IMR-90 (cell line): ENCODE results near the gene WWC1. TPM values are rescaled to one million over a fixed set of nuclear protein-coding genes. Genes with fewer than 3 reads are reported as not detected.

Experiments
- ATAC-seq: fragments of 200-7000 bp; cut with Tn5 transposase; 2 replicates; pipeline ENCODE4 v1.9.1; 2020; ENCODE audit warnings: low read depth, mild to moderate bottlenecking, moderate library complexity
- BruUV-seq: library from RNA; stranded (reverse); fragments of 400-500 nt; replicated peaks from 2 replicates; lab custom pipeline; 2021; lab: Mats Ljungman, UMichigan
- CTCF ChIA-PET: fragments of 300-600 bp; formaldehyde crosslinking; extraction: SDS; loops from one replicate; lab custom pipeline; 2021; ENCODE audit warnings: antibody characterized with exemption; lab: Yijun Ruan, JAX
- POLR2A ChIA-PET: fragments of 300-600 bp; sonication (Branson Sonifier 250); formaldehyde crosslinking; loops from one replicate; lab custom pipeline; 2022; ENCODE audit warnings: antibody characterized with exemption; ENCODE audit not compliant: unreplicated experiment; lab: Charles Lee
- DNase-seq: peaks from one replicate; pipeline ENCODE4 v3.0.0; 2013
- H2AFZ ChIP-seq: replicated peaks from 2 replicates; pipeline ENCODE3; 2013; ENCODE audit warnings: low read length, mild to moderate bottlenecking; ENCODE audit not compliant: poor library complexity
- H2AK5ac ChIP-seq: 2 replicates; pipeline ENCODE4 v1.6.1; 2013; ENCODE audit warnings: low read depth, low read length, inconsistent platforms
- H2AK9ac ChIP-seq: replicated peaks from 2 replicates; pipeline ENCODE3; 2013; ENCODE audit warnings: mild to moderate bottlenecking, low read depth, low read length, moderate library complexity; ENCODE audit not compliant: poor library complexity
- H2BK120ac ChIP-seq: 2 replicates; pipeline ENCODE4 v1.6.1; 2013; ENCODE audit warnings: low read depth, low read length, inconsistent platforms
- H2BK15ac ChIP-seq: 3 replicates; pipeline ENCODE4 v1.6.1; 2013; ENCODE audit warnings: low read depth, low read length, inconsistent platforms
- H2BK20ac ChIP-seq: 2 replicates; pipeline ENCODE4 v1.6.1; 2013; ENCODE audit warnings: low read depth, mild to moderate bottlenecking, inconsistent platforms, low read length, moderate library complexity
- H2BK5ac ChIP-seq: 2 replicates; pipeline ENCODE4 v1.6.1; 2013; ENCODE audit warnings: mild to moderate bottlenecking, low read depth, low read length, inconsistent platforms; ENCODE audit not compliant: poor library complexity, severe bottlenecking
- H3K14ac ChIP-seq: replicated peaks from 2 replicates; pipeline ENCODE4 v1.6.1; 2013; ENCODE audit warnings: low read depth, low read length, inconsistent platforms
- H3K18ac ChIP-seq: 2 replicates; pipeline ENCODE4 v1.6.1; 2013; ENCODE audit warnings: low read depth, low read length, control low read depth
- H3K23ac ChIP-seq: 2 replicates; pipeline ENCODE4 v1.6.1; 2013; ENCODE audit warnings: low read depth, low read length, inconsistent platforms
- H3K27ac ChIP-seq: 2 replicates; pipeline ENCODE4 v1.5.1; 2013; ENCODE audit warnings: mild to moderate bottlenecking, control low read depth, low read length; ENCODE audit not compliant: insufficient read depth
- H3K27me3 ChIP-seq: 2 replicates; pipeline ENCODE4 v1.6.1; 2013; ENCODE audit warnings: low read length; ENCODE audit not compliant: control insufficient read depth, insufficient read depth
- H3K36me3 ChIP-seq: 2 replicates; pipeline ENCODE4 v1.6.1; 2013; ENCODE audit warnings: low read length, mixed read lengths; ENCODE audit not compliant: control insufficient read depth, insufficient read depth
- H3K4ac ChIP-seq: 2 replicates; pipeline ENCODE4 v1.6.1; 2013; ENCODE audit warnings: low read depth, low read length, inconsistent platforms
- H3K4me1 ChIP-seq: 2 replicates; pipeline ENCODE4 v1.6.1; 2013; ENCODE audit warnings: low read length, mixed read lengths; ENCODE audit not compliant: control insufficient read depth, insufficient read depth
- H3K4me2 ChIP-seq: 2 replicates; pipeline ENCODE4 v1.6.1; 2013; ENCODE audit warnings: low read depth, mild to moderate bottlenecking, control low read depth, low read length, moderate library complexity
- H3K4me3 ChIP-seq: 2 replicates; pipeline ENCODE4 v1.5.1; 2013; ENCODE audit warnings: low read depth, mild to moderate bottlenecking, control low read depth, low read length, moderate library complexity; ENCODE audit not compliant: insufficient read depth
- H3K56ac ChIP-seq: 2 replicates; pipeline ENCODE4 v1.6.1; 2013; ENCODE audit warnings: low read length, inconsistent platforms; ENCODE audit not compliant: insufficient read depth; ENCODE audit errors: extremely low read depth
- H3K79me1 ChIP-seq, 2 experiments: 2 replicates each; pipeline ENCODE4 v1.6.1; 2013; ENCODE audit warnings: low read length in 2 of 2, inconsistent platforms in 1 of 2, low read depth in 1 of 2
- H3K9ac ChIP-seq: 2 replicates; pipeline ENCODE4 v1.6.1; 2013; ENCODE audit warnings: low read depth, low read length, control low read depth
- H3K9me1 ChIP-seq: 2 replicates; pipeline ENCODE4 v1.6.1; 2013; ENCODE audit warnings: low read length, inconsistent platforms; ENCODE audit not compliant: insufficient read depth
- H3K9me3 ChIP-seq: 2 replicates; pipeline ENCODE4 v1.6.1; 2013; ENCODE audit warnings: low read length; ENCODE audit not compliant: control insufficient read depth, insufficient read depth
- H4K20me1 ChIP-seq: 2 replicates; pipeline ENCODE4 v1.6.1; 2013; ENCODE audit warnings: low read length, inconsistent platforms; ENCODE audit not compliant: insufficient read depth
- H4K5ac ChIP-seq: 2 replicates; pipeline ENCODE4 v1.6.1; 2013; ENCODE audit warnings: mild to moderate bottlenecking, low read depth, low read length, control low read depth
- H4K8ac ChIP-seq, 2 experiments: 2 replicates each; pipeline ENCODE4 v1.6.1; 2013; ENCODE audit warnings: low read depth in 2 of 2, low read length in 2 of 2, control low read depth in 1 of 2, inconsistent platforms in 1 of 2
- H4K91ac ChIP-seq: 2 replicates; pipeline ENCODE4 v1.6.1; 2013; ENCODE audit warnings: low read depth, low read length, inconsistent platforms; ENCODE audit not compliant: insufficient read depth
- CEBPB ChIP-seq: IDR thresholded peaks from 2 replicates; pipeline ENCODE4 v1.6.1; 2012; ENCODE audit warnings: low read depth, low read length, improper control_type of control experiment
- USF2 ChIP-seq: fragments of 150-350 bp; IDR thresholded peaks from 2 replicates; pipeline ENCODE4 v1.6.1; 2017; ENCODE audit warnings: mild to moderate bottlenecking, antibody characterized with exemption, low read length, low read depth
- WGBS, 2 experiments: methylation state at CpG; one replicate each; pipeline versions ENCODE4 v1.1.5 to v1.1.7; 2013; ENCODE audit warnings: missing lambda C conversion rate in 2 of 2; ENCODE audit not compliant: insufficient read length in 1 of 2; ENCODE audit errors: extremely low coverage in 2 of 2; 5-methylcytosine and 5-hydroxymethylcytosine counted together
- dilution Hi-C: fragments of 300-500 bp; cut with HindIII; formaldehyde crosslinking; loops from one replicate; pipeline ENCODE4 v1.14.3; 2018; ENCODE audit warnings: low sequenced_read_pairs; ENCODE audit not compliant: unreplicated experiment
- in situ Hi-C: fragments of 300-500 bp; cut with MboI; formaldehyde crosslinking; loops from 3 replicates; pipeline ENCODE4 v1.14.3; 2019; ENCODE audit warnings: low sequenced_read_pairs, inconsistent platforms, mixed read lengths
- intact Hi-C: fragments of 100-400 bp; cut with micrococcal nuclease; formaldehyde crosslinking; loops from 2 replicates; pipeline ENCODE4 v1.10.0; 2022
- polyA plus RNA-seq, 3 experiments: library from polyadenylated mRNA; depleted of rRNA; stranded (reverse); fragments of >200 nt; gene quantifications; 2 replicates each; pipeline ENCODE4 v1.2.3, GENCODE V29; 2012; ENCODE audit warnings: low replicate concordance in 1 of 3
- total RNA-seq: library from RNA; depleted of rRNA; stranded (reverse); fragments of >200 nt; gene quantifications from 2 replicates; pipeline ENCODE4 v1.2.3, GENCODE V29; 2012

WWC1 gene
- total and polyA plus RNA-seq, 2 of the 4 experiments (the other 2 are of a cell fraction): 9.1 to 10.3 TPM

GRCh38 chr5:168482361-168482760 lies 190.9 kb downstream of the WWC1 start:
- Histone ChIP-seq H3K9ac (no peak overlapping the region), H3K56ac (no peak overlapping the region), H3K79me1 (peaks cover 0 to 11% of the 10 kb centered on the region in 2 experiments; a peak in 2 of 4 replicates), H4K8ac (no peak overlapping the region), H3K4me2 (no peak overlapping the region), H2AK9ac (no peak overlapping the region), H2BK5ac (no peak overlapping the region), H3K27ac (no peak overlapping the region), H2AFZ (no peak overlapping the region), H2BK20ac (no peak overlapping the region), H2BK120ac (no peak overlapping the region), H3K4me1 (no peaks in the 10 kb centered on the region), H3K4me3 (no peak overlapping the region), H3K4ac (no peak overlapping the region), H2AK5ac (no peak overlapping the region), H3K14ac (no peak overlapping the region), H4K5ac (no peak overlapping the region), H2BK15ac (no peak overlapping the region), H3K36me3 (no peaks in the 10 kb centered on the region), H4K91ac (no peak overlapping the region), H3K9me3 (no peaks in the 10 kb centered on the region), H3K27me3 (no peaks in the 10 kb centered on the region), H3K23ac (no peak overlapping the region), H3K9me1 (no peaks in the 10 kb centered on the region), H3K18ac (no peak overlapping the region), H4K20me1 (peaks cover 5% of the 10 kb centered on the region; the same call in 1 of the 2 replicates)
- TF ChIP-seq USF2 (no peak), CEBPB (no peak)
- WGBS, 2 experiments: 67% methylated on average over 3 of the region's 5 CpGs; no CpG with 5 or more reads in 1 of the 2 experiments
- intact Hi-C loops (no loop called here), in situ Hi-C loops (no loop called here), dilution Hi-C loops (no loop called here)
- DNase-seq: no peak
- ChIA-PET POLR2A (no interaction called here), CTCF (no interaction called here)
- ATAC-seq: no peak
- no TSS peak for BruUV-seq
